GM13976 (cell line): ENCODE data around the gene CDKN2A.

Experiments
- DNase-seq: peaks from one replicate; pipeline ENCODE4 v3.0.0; 2012; ENCODE audit warnings: low spot score
- CTCF ChIP-seq: IDR thresholded peaks from 2 replicates; pipeline ENCODE4 v1.5.1; 2012; ENCODE audit warnings: borderline replicate concordance, mild to moderate bottlenecking; ENCODE audit not compliant: insufficient read depth; ENCODE audit errors: extremely low read depth, missing control alignments, control extremely low read depth
- in situ Hi-C: fragments of 300-500 bp; cut with MboI; formaldehyde crosslinking; loops from one replicate; pipeline ENCODE4 v1.12.0; 2022; ENCODE audit warnings: low sequenced_read_pairs, mixed read lengths, inconsistent platforms; ENCODE audit not compliant: unreplicated experiment

CDKN2A gene

DNA sequence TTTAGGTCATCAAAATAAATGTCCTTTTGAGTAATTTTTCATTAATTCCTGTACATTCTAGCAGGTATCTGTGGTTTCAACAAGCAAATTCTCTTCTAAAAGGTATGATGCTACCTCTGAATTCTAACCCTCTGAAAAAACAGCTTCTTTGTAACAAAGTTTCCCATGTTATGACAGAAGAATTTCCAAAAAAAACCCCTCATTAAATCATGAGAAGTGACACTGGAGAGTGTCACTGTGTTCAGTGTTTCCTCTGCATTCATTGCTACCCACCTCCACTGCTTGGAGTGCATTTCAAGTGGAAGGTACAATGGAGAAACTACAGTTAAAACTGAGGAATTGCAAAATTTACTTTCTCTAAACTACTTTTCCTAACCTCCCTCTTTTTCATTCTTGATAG, 10.1 kb downstream of the CDKN2A start:
- in situ Hi-C loops, result no loop called here
- TF ChIP-seq CTCF, result no peak
- DNase-seq, result no peak

GRCh38 chr9:21983561-21983935, 10.6 kb downstream of the CDKN2A start:
- in situ Hi-C loops, result no loop called here
- DNase-seq, result no peak
- TF ChIP-seq CTCF, result no peak

DNA sequence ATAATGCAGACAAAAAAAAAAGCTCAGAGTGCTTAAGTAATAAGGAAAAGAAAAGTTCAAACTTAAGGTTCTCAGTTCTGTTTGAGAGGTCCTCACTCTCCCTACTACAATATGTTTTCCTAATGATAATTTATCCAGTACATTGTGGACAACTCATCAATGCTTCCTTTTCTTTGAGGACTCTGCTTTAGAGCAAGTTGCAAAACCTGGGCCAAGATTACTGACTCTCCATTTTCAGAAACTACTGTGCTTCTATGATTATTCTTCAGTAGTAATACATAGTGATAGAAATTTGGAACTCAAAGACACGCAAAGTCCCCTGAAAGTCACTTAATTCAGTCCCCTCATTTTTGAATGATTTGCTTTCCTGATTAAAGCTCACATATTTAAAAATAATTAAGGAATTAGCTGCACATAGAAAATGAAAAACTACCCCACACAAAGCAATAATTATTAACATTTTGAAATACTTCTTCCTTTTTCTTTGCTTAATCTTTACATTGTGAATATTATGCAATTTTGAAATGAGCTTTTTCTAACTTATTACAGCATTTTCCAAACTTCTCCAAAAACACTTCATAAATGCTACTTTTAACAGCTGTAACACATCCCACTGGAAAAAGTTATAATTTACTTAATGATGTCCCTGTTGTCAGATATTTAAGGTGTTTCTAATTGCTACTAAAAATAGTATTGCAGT, 11.2 kb downstream of the CDKN2A start:
- TF ChIP-seq CTCF, result no peak
- DNase-seq, result no peak
- in situ Hi-C loops, result no loop called here

DNA sequence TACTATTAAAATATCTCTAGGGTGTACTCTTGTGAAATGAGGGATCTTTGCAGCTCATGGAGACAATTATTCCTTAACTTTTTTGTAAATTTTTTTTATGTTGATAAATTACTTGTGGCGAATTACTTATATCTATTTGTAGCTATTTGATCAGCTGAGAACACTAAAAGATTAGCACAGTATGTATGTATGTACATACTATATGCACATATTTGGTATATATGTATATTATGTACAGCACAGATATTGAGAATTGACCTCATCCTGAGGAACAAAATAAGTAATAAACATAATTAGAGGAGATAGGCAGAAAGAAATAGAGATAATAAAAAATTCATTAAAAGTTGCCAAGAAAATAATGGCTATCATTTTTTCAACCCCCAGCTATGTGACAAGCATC, 11.8 kb downstream of the CDKN2A start:
- in situ Hi-C loops, result no loop called here
- no peak for DNase-seq
- TF ChIP-seq CTCF, result no peak

DNA sequence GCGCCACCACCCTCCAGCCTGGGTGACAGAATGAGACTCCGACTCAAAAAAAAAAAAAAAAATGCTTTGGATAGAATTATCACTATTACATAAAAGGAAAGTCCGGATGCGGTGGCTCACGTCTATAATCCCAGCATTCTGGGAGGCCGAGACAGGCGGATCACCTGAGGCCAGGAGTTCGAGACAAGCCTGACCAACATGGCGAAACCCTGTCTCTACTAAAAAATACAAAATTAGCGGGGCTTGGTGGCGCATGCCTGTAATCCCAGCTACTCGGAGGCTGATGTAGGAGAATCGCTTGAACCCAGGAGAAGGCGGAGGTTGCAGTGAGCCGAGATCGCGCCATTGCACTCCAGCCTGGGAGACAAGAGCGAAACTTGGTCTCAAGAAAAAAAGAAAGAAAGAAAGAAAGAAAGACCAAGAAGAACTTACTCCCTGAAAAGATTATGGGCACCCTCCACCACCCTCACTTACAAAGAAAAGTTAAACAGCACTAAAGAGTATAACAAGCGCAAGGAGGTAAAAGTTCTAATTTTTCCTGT, 17.8 kb downstream of the CDKN2A start:
- in situ Hi-C loops, result no loop called here
- no peak for TF ChIP-seq CTCF
- no peak for DNase-seq

GRCh38 chr9:21974722-21975409, 19.3 kb downstream of the CDKN2A start:
- in situ Hi-C loops, result no loop called here
- peak; percentile 68 for DNase-seq
- TF ChIP-seq CTCF, result no peak

DNA sequence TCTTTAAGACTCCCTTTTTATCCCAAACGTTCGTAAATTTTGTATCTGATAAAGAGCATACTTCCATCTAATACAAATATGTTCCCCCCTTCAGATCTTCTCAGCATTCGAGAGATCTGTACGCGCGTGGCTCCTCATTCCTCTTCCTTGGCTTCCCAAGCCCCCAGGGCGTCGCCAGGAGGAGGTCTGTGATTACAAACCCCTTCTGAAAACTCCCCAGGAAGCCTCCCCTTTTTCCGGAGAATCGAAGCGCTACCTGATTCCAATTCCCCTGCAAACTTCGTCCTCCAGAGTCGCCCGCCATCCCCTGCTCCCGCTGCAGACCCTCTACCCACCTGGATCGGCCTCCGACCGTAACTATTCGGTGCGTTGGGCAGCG, 19.9 kb downstream of the CDKN2A start:
- no peak for TF ChIP-seq CTCF
- DNase-seq, result no peak
- in situ Hi-C loops, result no loop called here
